SK-N-SH treated with all-trans-retinoic acid at 6 μM for 48 hours (cell line): ENCODE measurements around the gene DOC2A.

Experiments
- ESRRG ChIP-seq: fragments of 250-450 bp; sonication (Bioruptor Pico); IDR thresholded peaks from 2 replicates; pipeline ENCODE4 v1.6.1; 2021; ENCODE audit warnings: mild to moderate bottlenecking
- RARB ChIP-seq: fragments of 250-450 bp; sonication (Bioruptor Pico); IDR thresholded peaks from 2 replicates; pipeline ENCODE4 v1.8.0; 2021; ENCODE audit warnings: mild to moderate bottlenecking, moderate library complexity
- TF ChIP-seq, protein P1 (sequence below): fragments of 250-450 bp; sonication (Bioruptor Pico); IDR thresholded peaks from 2 replicates; pipeline ENCODE4 v1.8.0; 2021; ENCODE audit warnings: low read depth, mild to moderate bottlenecking, moderate library complexity, borderline replicate concordance
- TF ChIP-seq, protein P2 (sequence below): fragments of 250-450 bp; sonication (Bioruptor Pico); IDR thresholded peaks from 2 replicates; pipeline ENCODE4 v1.8.0; 2020; ENCODE audit warnings: mild to moderate bottlenecking, moderate library complexity, borderline replicate concordance

DNA sequence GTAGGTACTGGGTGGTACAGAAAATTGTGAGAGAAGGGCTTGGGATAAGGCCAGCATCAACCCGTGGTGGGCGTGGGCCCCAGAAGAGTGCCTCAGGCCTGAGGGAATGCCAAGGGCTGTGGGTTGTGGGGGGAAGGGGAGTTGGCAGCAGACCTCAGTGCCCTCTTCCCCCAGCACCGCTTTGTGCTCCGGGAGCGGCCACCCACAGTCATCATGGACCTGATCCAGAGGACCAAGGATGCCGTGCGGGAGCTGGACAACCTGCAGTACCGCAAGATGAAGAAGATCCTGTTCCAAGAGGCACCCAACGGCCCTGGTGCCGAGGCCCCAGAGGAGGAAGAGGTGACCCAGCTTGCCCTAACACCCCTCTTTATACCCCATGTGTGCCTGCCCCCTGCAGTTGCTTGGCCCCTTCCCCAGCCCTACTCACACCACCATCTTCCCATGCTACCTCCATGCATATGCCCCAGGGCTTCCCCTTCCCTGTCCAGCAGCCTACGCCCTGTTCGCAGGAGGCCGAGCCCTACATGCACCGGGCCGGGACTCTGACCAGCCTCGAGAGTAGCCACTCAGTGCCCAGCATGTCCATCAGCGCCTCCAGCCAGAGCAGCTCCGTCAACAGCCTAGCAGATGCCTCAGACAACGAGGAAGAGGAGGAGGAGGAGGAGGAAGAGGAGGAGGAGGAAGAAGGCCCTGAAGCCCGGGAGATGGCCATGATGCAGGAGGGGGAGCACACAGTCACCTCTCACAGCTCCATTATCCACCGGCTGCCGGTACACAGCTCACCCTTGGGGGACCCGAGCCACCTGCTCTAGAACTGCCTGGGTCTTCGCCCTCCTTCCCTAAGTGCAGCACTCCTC is 28.0 kb downstream of the DOC2A start:
- TF ChIP-seq RARB (no peak), ESRRG (CRISPR knock-in tag) (no peak)
- TF ChIP-seq, protein P1, sequence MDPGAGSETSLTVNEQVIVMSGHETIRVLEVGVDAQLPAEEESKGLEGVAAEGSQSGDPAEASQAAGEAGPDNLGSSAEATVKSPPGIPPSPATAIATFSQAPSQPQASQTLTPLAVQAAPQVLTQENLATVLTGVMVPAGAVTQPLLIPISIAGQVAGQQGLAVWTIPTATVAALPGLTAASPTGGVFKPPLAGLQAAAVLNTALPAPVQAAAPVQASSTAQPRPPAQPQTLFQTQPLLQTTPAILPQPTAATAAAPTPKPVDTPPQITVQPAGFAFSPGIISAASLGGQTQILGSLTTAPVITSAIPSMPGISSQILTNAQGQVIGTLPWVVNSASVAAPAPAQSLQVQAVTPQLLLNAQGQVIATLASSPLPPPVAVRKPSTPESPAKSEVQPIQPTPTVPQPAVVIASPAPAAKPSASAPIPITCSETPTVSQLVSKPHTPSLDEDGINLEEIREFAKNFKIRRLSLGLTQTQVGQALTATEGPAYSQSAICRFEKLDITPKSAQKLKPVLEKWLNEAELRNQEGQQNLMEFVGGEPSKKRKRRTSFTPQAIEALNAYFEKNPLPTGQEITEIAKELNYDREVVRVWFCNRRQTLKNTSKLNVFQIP (CRISPR knock-in tag): no peak
- TF ChIP-seq, protein P2, sequence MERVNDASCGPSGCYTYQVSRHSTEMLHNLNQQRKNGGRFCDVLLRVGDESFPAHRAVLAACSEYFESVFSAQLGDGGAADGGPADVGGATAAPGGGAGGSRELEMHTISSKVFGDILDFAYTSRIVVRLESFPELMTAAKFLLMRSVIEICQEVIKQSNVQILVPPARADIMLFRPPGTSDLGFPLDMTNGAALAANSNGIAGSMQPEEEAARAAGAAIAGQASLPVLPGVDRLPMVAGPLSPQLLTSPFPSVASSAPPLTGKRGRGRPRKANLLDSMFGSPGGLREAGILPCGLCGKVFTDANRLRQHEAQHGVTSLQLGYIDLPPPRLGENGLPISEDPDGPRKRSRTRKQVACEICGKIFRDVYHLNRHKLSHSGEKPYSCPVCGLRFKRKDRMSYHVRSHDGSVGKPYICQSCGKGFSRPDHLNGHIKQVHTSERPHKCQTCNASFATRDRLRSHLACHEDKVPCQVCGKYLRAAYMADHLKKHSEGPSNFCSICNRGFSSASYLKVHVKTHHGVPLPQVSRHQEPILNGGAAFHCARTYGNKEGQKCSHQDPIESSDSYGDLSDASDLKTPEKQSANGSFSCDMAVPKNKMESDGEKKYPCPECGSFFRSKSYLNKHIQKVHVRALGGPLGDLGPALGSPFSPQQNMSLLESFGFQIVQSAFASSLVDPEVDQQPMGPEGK: no peak
